ENCODE measurements around the gene CYP4F12. TPM values are rescaled to one million over a fixed set of nuclear protein-coding genes. Genes with fewer than 3 reads are reported as not detected.

CYP4F12 gene
- total and polyA plus RNA-seq, 2 donors (not counting 1 experiment from before 2014, with no cell fraction given), result not detected

GRCh38 chr19:15714638-15715037, 41.8 kb downstream of the CYP4F12 start:
- no peaks in the 10 kb centered on the region for H3K79me2 ChIP-seq (ENCODE audit: control insufficient read depth, insufficient read depth, low read length)
- intact Hi-C loops (cut with micrococcal nuclease), result no loop called here
- ChIA-PET POLR2A (no interaction called here), CTCF (no interaction called here)
- H3K27ac Mint-ChIP-seq, result no peak overlapping the region
- 75% methylated on average over 3 of the region's 3 CpGs for WGBS (ENCODE audit: insufficient coverage)
- no peak overlapping the region for H3K9ac ChIP-seq (ENCODE audit: low read length)
- H3K4me3 Mint-ChIP-seq, result no peak overlapping the region
- H3K9me3 Mint-ChIP-seq (ENCODE audit: insufficient read depth), result peaks cover 6% of the 10 kb centered on the region
- DNase-seq (no peak), ATAC-seq (ENCODE audit: low read depth) (no peak)
- H3K27me3 ChIP-seq (replicated peaks in 1 of 4; ENCODE audit: control extremely low read depth in 1 of 4, control insufficient read depth in 3 of 4, insufficient read depth in 4 of 4, low read length in 3 of 4), result peaks cover 0 to 8% (median 0%) of the 10 kb centered on the region in 4 experiments
- no peak overlapping the region for H3K4me3 ChIP-seq (ENCODE audit: control extremely low read depth in 1 of 5, extremely low read depth in 1 of 5, insufficient read depth in 1 of 5, low read depth in 2 of 5, low read length in 4 of 5)
- no peak overlapping the region for H3K4me2 ChIP-seq (replicated peaks; ENCODE audit: low read depth, low read length, poor library complexity, severe bottlenecking)
- no peak overlapping the region for H2AFZ ChIP-seq (ENCODE audit: insufficient read depth, low read depth, low read length, poor library complexity, severe bottlenecking)
- peaks cover 36% of the 10 kb centered on the region for H3K27me3 Mint-ChIP-seq
- H3K36me3 ChIP-seq (replicated peaks in 1 of 2; ENCODE audit: control extremely low read depth in 1 of 2, control insufficient read depth in 1 of 2, extremely low read depth in 1 of 2, insufficient read depth in 2 of 2, low read length in 1 of 2), result no peaks in the 10 kb centered on the region
- no peak overlapping the region for H3K27ac ChIP-seq (ENCODE audit: low read length in 2 of 2)
- H3K9me3 ChIP-seq (ENCODE audit: control extremely low read depth in 1 of 3, control insufficient read depth in 2 of 3, insufficient read depth in 1 of 3, low read length in 2 of 3), result peaks cover 0 to 3% (median 1%) of the 10 kb centered on the region in 3 donors
- H3K4me1 Mint-ChIP-seq, result no peaks in the 10 kb centered on the region
- H3K4me1 ChIP-seq (ENCODE audit: control insufficient read depth in 2 of 2, insufficient read depth in 2 of 2, low read length in 2 of 2), result no peaks in the 10 kb centered on the region
- TF ChIP-seq, protein P1, sequence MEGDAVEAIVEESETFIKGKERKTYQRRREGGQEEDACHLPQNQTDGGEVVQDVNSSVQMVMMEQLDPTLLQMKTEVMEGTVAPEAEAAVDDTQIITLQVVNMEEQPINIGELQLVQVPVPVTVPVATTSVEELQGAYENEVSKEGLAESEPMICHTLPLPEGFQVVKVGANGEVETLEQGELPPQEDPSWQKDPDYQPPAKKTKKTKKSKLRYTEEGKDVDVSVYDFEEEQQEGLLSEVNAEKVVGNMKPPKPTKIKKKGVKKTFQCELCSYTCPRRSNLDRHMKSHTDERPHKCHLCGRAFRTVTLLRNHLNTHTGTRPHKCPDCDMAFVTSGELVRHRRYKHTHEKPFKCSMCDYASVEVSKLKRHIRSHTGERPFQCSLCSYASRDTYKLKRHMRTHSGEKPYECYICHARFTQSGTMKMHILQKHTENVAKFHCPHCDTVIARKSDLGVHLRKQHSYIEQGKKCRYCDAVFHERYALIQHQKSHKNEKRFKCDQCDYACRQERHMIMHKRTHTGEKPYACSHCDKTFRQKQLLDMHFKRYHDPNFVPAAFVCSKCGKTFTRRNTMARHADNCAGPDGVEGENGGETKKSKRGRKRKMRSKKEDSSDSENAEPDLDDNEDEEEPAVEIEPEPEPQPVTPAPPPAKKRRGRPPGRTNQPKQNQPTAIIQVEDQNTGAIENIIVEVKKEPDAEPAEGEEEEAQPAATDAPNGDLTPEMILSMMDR (IDR thresholded peaks at IDR 0.05), result no peak
- no peak for TF ChIP-seq EZH2 (IDR thresholded peaks at IDR 0.05; ENCODE audit: borderline replicate concordance, insufficient read depth, low read depth, low read length, poor library complexity, severe bottlenecking)
- no peaks in the 10 kb centered on the region for H4K20me1 ChIP-seq (ENCODE audit: control insufficient read depth, insufficient read depth, low read length, poor library complexity, severe bottlenecking)

- H3K4me2 ChIP-seq (replicated peaks; ENCODE audit: low read depth, low read length, poor library complexity, severe bottlenecking), result no peak overlapping the region
- no peak overlapping the region for H3K4me3 Mint-ChIP-seq
- H3K4me3 ChIP-seq (ENCODE audit: control extremely low read depth in 1 of 5, extremely low read depth in 1 of 5, insufficient read depth in 1 of 5, low read depth in 2 of 5, low read length in 4 of 5), result no peak overlapping the region
- H3K27ac Mint-ChIP-seq, result no peak overlapping the region
- TF ChIP-seq, protein P1 (IDR thresholded peaks at IDR 0.05), result no peak
- TF ChIP-seq EZH2 (IDR thresholded peaks at IDR 0.05; ENCODE audit: borderline replicate concordance, insufficient read depth, low read depth, low read length, poor library complexity, severe bottlenecking), result no peak
- H3K4me1 Mint-ChIP-seq, result no peaks in the 10 kb centered on the region
- H3K27ac ChIP-seq (ENCODE audit: low read length in 2 of 2), result no peak overlapping the region
- no CpG with 5 or more reads among the region's 1 CpG for WGBS (ENCODE audit: insufficient coverage)
- H3K27me3 ChIP-seq (replicated peaks in 1 of 4; ENCODE audit: control extremely low read depth in 1 of 4, control insufficient read depth in 3 of 4, insufficient read depth in 4 of 4, low read length in 3 of 4), result peaks cover 0 to 8% (median 0%) of the 10 kb centered on the region in 4 experiments
- DNase-seq (no peak), ATAC-seq (ENCODE audit: low read depth) (no peak)
- CTCF ChIA-PET, result no interaction called here
- no peaks in the 10 kb centered on the region for H3K79me2 ChIP-seq (ENCODE audit: control insufficient read depth, insufficient read depth, low read length)
- peaks cover 0 to 3% (median 1%) of the 10 kb centered on the region in 3 donors for H3K9me3 ChIP-seq (ENCODE audit: control extremely low read depth in 1 of 3, control insufficient read depth in 2 of 3, insufficient read depth in 1 of 3, low read length in 2 of 3)
- no peak overlapping the region for H2AFZ ChIP-seq (ENCODE audit: insufficient read depth, low read depth, low read length, poor library complexity, severe bottlenecking)
- no peaks in the 10 kb centered on the region for H3K4me1 ChIP-seq (ENCODE audit: control insufficient read depth in 2 of 2, insufficient read depth in 2 of 2, low read length in 2 of 2)
- no peaks in the 10 kb centered on the region for H3K36me3 ChIP-seq (replicated peaks in 1 of 2; ENCODE audit: control extremely low read depth in 1 of 2, control insufficient read depth in 1 of 2, extremely low read depth in 1 of 2, insufficient read depth in 2 of 2, low read length in 1 of 2)
- no peak overlapping the region for H3K9ac ChIP-seq (ENCODE audit: low read length)
- POLR2A ChIA-PET, result no interaction called here
- intact Hi-C loops (cut with micrococcal nuclease), result no loop called here
- H4K20me1 ChIP-seq (ENCODE audit: control insufficient read depth, insufficient read depth, low read length, poor library complexity, severe bottlenecking), result no peaks in the 10 kb centered on the region
- H3K27me3 Mint-ChIP-seq, result peaks cover 30% of the 10 kb centered on the region
- peaks cover 6% of the 10 kb centered on the region for H3K9me3 Mint-ChIP-seq (ENCODE audit: insufficient read depth)
Observed at GRCh38 chr19:15715642-15716041, 42.8 kb downstream of the CYP4F12 start.
